ENCODE results near the gene TRAF4.

Gene TRAF4

DNA sequence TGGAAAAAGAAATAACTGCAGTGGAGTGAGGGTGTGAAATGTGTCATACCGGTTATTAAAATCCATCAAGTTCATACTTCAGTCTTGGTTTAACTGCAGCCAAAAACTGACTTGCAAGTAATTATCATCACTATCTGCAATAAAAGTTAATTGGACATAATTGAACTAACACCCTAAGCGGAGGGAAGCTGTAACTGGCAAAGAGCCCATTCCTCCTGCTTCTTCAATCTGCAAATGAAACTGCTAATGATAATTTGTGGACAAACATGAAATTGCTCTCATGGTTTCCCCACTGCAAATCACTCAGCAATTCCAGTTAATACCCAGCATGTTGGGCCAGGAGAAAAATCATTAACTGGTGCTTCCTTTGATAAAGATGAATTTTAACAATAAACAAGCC, 52.3 kb downstream of the TRAF4 start:
- DNase-seq: no peak

All from NCI-H446 (cell line).